K562 (cell line): ENCODE results near the gene GRIK3. TPM values are rescaled to one million over a fixed set of nuclear protein-coding genes. Genes with fewer than 3 reads are reported as not detected.

Experiments used
- ATAC-seq: fragments of 200-7000 bp; cut with Tn5 transposase; 3 replicates; pipeline ENCODE4 v1.9.1; 2020; ENCODE audit warnings: moderate library complexity
- BruUV-seq: library from RNA; stranded (reverse); fragments of 400-500 nt; replicated peaks from 2 replicates; lab custom pipeline; 2021; lab: Mats Ljungman, UMichigan
- CTCF ChIA-PET: fragments of 300-600 bp; formaldehyde crosslinking; extraction: SDS; loops from one replicate; lab custom pipeline; 2021; ENCODE audit warnings: low intra/inter-chr PET ratio; lab: Yijun Ruan, JAX
- POLR2A ChIA-PET: fragments of 300-600, 350-650 bp; sonication (Branson Sonifier 250); formaldehyde crosslinking; extraction: SDS; loops from one replicate; lab custom pipeline; 2021; ENCODE audit warnings: antibody characterized with exemption, inconsistent platforms; lab: Yijun Ruan, JAX
- DNase-seq, 4 experiments: peaks; one replicate each; pipeline versions ENCODE4 v3.0.0 to v3.0.0-alpha.2; 2011 to 2018; ENCODE audit warnings: low spot score in 3 of 4, mixed read lengths in 3 of 4; ENCODE audit errors: extremely low read depth in 1 of 4
- FAIRE-seq: peaks from 2 replicates; lab custom pipeline; 2011; peaks lifted over from hg19 to GRCh38; lab: Jason Lieb, UNC
- H2AFZ ChIP-seq: 2 replicates; pipeline ENCODE4 v1.6.0; 2011; ENCODE audit warnings: low read depth, low read length, control low read depth, inconsistent platforms
- H3K27ac ChIP-seq: fragments of 200-600 bp; 3 replicates; pipeline ENCODE4 v1.8.0; 2011; ENCODE audit warnings: low read depth, mild to moderate bottlenecking, control low read depth, inconsistent platforms, low read length, moderate library complexity, mixed read lengths; ENCODE audit errors: extremely low read depth
- H3K27me3 ChIP-seq, 2 experiments: fragments of 300-600 bp in 1 of 2; 2 replicates in 1 of 2; 3 replicates in 1 of 2; pipeline versions ENCODE4 v1.6.0 to v1.8.0; 2011; ENCODE audit warnings: inconsistent platforms in 2 of 2, low read length in 2 of 2, mild to moderate bottlenecking in 1 of 2, mixed read lengths in 1 of 2, moderate library complexity in 1 of 2; ENCODE audit not compliant: control insufficient read depth in 2 of 2, insufficient read depth in 2 of 2
- H3K36me3 ChIP-seq: fragments of 300-600 bp; 3 replicates; pipeline ENCODE4 v1.8.0; 2011; ENCODE audit warnings: mild to moderate bottlenecking, low read length, inconsistent platforms; ENCODE audit not compliant: control insufficient read depth, insufficient read depth
- H3K4me1 ChIP-seq, 2 experiments: fragments of 200-600 bp in 1 of 2; replicated peaks in 1 of 2; 2 replicates in 1 of 2; 3 replicates in 1 of 2; pipeline versions ENCODE4 v1.5.1 to v1.8.0; 2011; ENCODE audit warnings: inconsistent platforms in 2 of 2, low read length in 2 of 2, mild to moderate bottlenecking in 1 of 2, mixed read lengths in 1 of 2, moderate library complexity in 1 of 2; ENCODE audit not compliant: control insufficient read depth in 2 of 2, insufficient read depth in 2 of 2
- H3K4me2 ChIP-seq: 2 replicates; pipeline ENCODE4 v1.6.1; 2011; ENCODE audit warnings: low read length, control low read depth, inconsistent platforms, mixed read lengths; ENCODE audit not compliant: insufficient read depth
- H3K4me3 ChIP-seq: fragments of 200-600 bp; sonication (generic), shearing (Covaris generic); 2 replicates; pipeline ENCODE4 v1.5.1; 2016; ENCODE audit warnings: control low read depth, inconsistent platforms
- H3K79me2 ChIP-seq: fragments of 200-600 bp; 3 replicates; pipeline ENCODE4 v1.8.0; 2011; ENCODE audit warnings: low read length, inconsistent platforms; ENCODE audit not compliant: control insufficient read depth, insufficient read depth
- H3K9ac ChIP-seq, 2 experiments: 2 replicates each; pipeline versions ENCODE4 v1.6.0 to v1.6.1; 2011; ENCODE audit warnings: low read depth in 2 of 2, low read length in 2 of 2, control low read depth in 1 of 2, inconsistent platforms in 1 of 2, mild to moderate bottlenecking in 1 of 2, mixed read lengths in 1 of 2; ENCODE audit not compliant: insufficient read depth in 1 of 2
- H3K9me1 ChIP-seq: one replicate; pipeline ENCODE4 v1.6.0; 2011; ENCODE audit warnings: inconsistent platforms, mild to moderate bottlenecking, low read length, moderate library complexity; ENCODE audit not compliant: control insufficient read depth, insufficient read depth
- H3K9me3 ChIP-seq: replicated peaks from 2 replicates; pipeline ENCODE4 v1.5.1; 2011; ENCODE audit warnings: low read depth, low read length, inconsistent platforms; ENCODE audit not compliant: control insufficient read depth, insufficient read depth
- H4K20me1 ChIP-seq: replicated peaks from 2 replicates; pipeline ENCODE4 v1.6.1; 2011; ENCODE audit warnings: low read length, inconsistent platforms, mixed read lengths; ENCODE audit not compliant: control insufficient read depth, insufficient read depth
- KHSRP ChIP-seq: fragments of 450-650 bp; IDR thresholded peaks from 2 replicates; pipeline ENCODE4 v1.6.1; 2017
- MED1 ChIP-seq: sonication (generic); formaldehyde crosslinking; IDR thresholded peaks from 2 replicates; pipeline ENCODE4 v1.8.1; 2023; ENCODE audit warnings: missing genetic modification reagents, borderline replicate concordance
- SAP30 ChIP-seq: fragments of 200-600 bp; sonication (generic); IDR thresholded peaks from 2 replicates; pipeline ENCODE4 v1.6.1; 2012; ENCODE audit warnings: borderline replicate concordance, low read depth, mild to moderate bottlenecking, moderate library complexity, low read length, control low read depth, inconsistent platforms; ENCODE audit not compliant: insufficient read depth, poor library complexity, severe bottlenecking
- TAF15 ChIP-seq: fragments of 200-400 bp; formaldehyde crosslinking; IDR thresholded peaks from 2 replicates; pipeline ENCODE4 v1.6.1; 2017; ENCODE audit warnings: mild to moderate bottlenecking, low read depth, low read length, moderate library complexity
- YY1 ChIP-seq, 3 experiments: IDR thresholded peaks; 2 replicates each; pipeline ENCODE4 v1.6.1; 2011; ENCODE audit warnings: low read length in 2 of 3, mild to moderate bottlenecking in 2 of 3, moderate library complexity in 2 of 3, borderline replicate concordance in 1 of 3, control low read depth in 1 of 3, low read depth in 1 of 3; ENCODE audit not compliant: insufficient read depth in 3 of 3, insufficient replicate concordance in 2 of 3, control insufficient read depth in 1 of 3, insufficient read length in 1 of 3; ENCODE audit errors: extremely low read depth in 1 of 3
- WGBS: fragments of 100-300 bp; shearing (Covaris generic); methylation state at CpG from one replicate; pipeline ENCODE4 v1.1.6; 2016; ENCODE audit warnings: low coverage, mixed read lengths; ENCODE audit not compliant: insufficient coverage; ENCODE audit errors: missing lambda C conversion rate; 5-methylcytosine and 5-hydroxymethylcytosine counted together
- in situ Hi-C: fragments of 300-500 bp; cut with MboI; formaldehyde crosslinking; loops from 4 replicates; pipeline ENCODE4 v1.15.0; 2018; ENCODE audit warnings: inconsistent platforms, mixed read lengths
- intact Hi-C: fragments of 100-400 bp; cut with micrococcal nuclease; formaldehyde crosslinking; loops from 2 replicates; pipeline ENCODE4 v1.14.2; 2022
- polyA plus RNA-seq, 8 experiments: library from polyadenylated mRNA; depleted of rRNA in 4 of 8; stranded (reverse) in 5 of 8; unstranded in 3 of 8; fragments of >200 nt; fragmentation: Nextera tagmentation in 2 of 8; fragmentation: Illumina TruSeq in 1 of 8; extraction: Ambion mirVana in 2 of 8; extraction: Trizol in 1 of 8; gene quantifications; 2 replicates each; pipeline versions ENCODE4 v1.2.1 to v1.2.3, GENCODE V29; 2011 to 2014; ENCODE audit warnings: inconsistent platforms in 1 of 8, missing spikeins in 1 of 8
- total RNA-seq, 7 experiments: library from RNA; depleted of rRNA in 6 of 7; stranded (reverse); fragments of >200 nt in 6 of 7; fragmentation: Illumina TruSeq in 2 of 7; extraction: Trizol in 2 of 7; gene quantifications; 2 replicates each; pipeline versions ENCODE4 v1.2.1 to v1.2.3, GENCODE V29; 2011 to 2021; ENCODE audit warnings: low replicate concordance in 1 of 7

The GRIK3 gene
- total and polyA plus RNA-seq, 9 of the 15 experiments (the other 6 are each of a cell fraction or from before 2014, with no cell fraction given), result not detected

DNA sequence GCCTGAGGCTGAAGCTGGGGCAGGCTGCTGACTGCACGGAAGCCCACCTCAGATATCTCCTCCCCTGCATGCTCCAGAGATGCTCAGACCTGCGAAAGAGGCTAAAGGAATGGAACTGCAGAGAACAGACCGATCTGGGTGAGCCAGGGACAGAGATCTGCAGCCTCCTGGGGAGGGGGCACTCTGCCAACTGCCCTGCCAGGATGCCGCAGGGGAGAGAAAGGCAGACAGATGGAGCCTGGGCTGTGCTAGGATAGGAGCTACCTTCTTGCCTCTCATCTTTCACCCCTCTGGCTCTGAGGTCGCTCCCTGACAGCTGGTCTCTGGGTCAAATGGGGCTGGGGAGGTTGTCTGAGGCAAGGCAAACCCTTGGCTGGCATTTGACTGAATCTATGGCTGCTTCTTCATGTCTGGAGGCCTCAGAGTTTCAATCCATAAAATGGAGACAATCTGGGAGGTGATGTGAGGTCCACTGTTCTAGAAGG lies 238.2 kb downstream of the GRIK3 start (continued):
- no peak for TF ChIP-seq YY1 (IDR thresholded peaks at IDR 0.05; ENCODE audit: borderline replicate concordance in 1 of 3, control insufficient read depth in 1 of 3, extremely low read depth in 1 of 3, insufficient read depth in 3 of 3, insufficient read length in 1 of 3, insufficient replicate concordance in 2 of 3, low read depth in 1 of 3, low read length in 2 of 3)
- TF ChIP-seq TAF15, result no peak
- TF ChIP-seq SAP30, result no peak

DNA sequence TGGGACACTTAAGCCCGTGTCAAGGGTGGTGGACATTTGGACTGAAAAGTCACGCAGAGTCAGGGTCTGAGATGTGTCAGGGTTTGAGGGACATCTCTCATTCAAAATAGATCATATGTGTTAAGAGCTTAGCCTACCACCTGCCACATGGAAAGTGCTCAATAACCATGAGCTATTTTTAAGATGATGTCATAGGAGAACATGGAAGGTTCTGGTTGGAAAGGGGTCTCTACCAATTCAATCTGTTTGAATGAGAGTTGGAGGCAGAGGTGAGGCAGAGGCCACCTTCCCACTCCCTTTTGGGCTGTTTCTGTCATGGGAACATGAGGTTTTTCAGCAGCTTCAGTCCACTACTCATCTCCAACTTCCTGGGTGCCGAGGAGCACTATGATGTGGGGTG lies 239.9 kb downstream of the GRIK3 start:
- no peak for DNase-seq
- Histone ChIP-seq H3K4me2 (no peak overlapping the region), H4K20me1 (0 out of 2 replicates have a peak, but pooled peaks cover 18% of the 10 kb centered on the region), H3K36me3 (no peaks in the 10 kb centered on the region), H3K27ac (no peak overlapping the region), H3K9ac (no peak overlapping the region), H3K27me3 (peaks cover 0 to 11% of the 10 kb centered on the region in 2 experiments; a peak in 2 of 5 replicates), H3K79me2 (no peaks in the 10 kb centered on the region), H3K9me1 (no peaks in the 10 kb centered on the region), H3K4me3 (no peak overlapping the region), H3K9me3 (no peaks in the 10 kb centered on the region), H2AFZ (no peak overlapping the region), H3K4me1 (no peaks in the 10 kb centered on the region)
- FAIRE-seq, result no peak
- BruUV-seq, result no TSS peak
- intact Hi-C loops (no loop called here), in situ Hi-C loops (no loop called here)
- 0% methylated on average over 3 of the region's 3 CpGs for WGBS
- ATAC-seq, result no peak
- POLR2A ChIA-PET, result interaction anchor here (0.6 kb wide), 1 partner anchor 10 kb away, joined by 3 read pairs; no protein-coding TSS in a partner anchor
- TF ChIP-seq KHSRP (no peak), MED1 (CRISPR knock-in tag) (no peak)
- CTCF ChIA-PET, result no interaction called here
